GM23248 (cell line): ENCODE results near the gene ATL3. TPM values are rescaled to one million over a fixed set of nuclear protein-coding genes. Genes with fewer than 3 reads are reported as not detected.
"Not testable (repeated sequence)": the region's sequence is repeated elsewhere in the genome, so short reads cannot be mapped to it uniquely, and the experiment has no call there.

ENCODE experiments used
- DNase-seq: peaks from one replicate; pipeline ENCODE4 v3.0.0-alpha.2; 2015
- H2AFZ ChIP-seq: fragments of 200-600 bp; sonication (generic); 2 replicates; pipeline ENCODE4 v1.6.1; 2016; ENCODE audit warnings: antibody characterized with exemption
- H3F3A ChIP-seq: fragments of 200-600 bp; sonication (generic); 2 replicates; pipeline ENCODE4 v1.6.1; 2016; ENCODE audit warnings: mild to moderate bottlenecking, antibody characterized with exemption, mixed run types; ENCODE audit not compliant: insufficient read depth
- H3K27ac ChIP-seq: fragments of 200-600 bp; sonication (generic); 2 replicates; pipeline ENCODE4 v1.5.1; 2016; ENCODE audit warnings: mild to moderate bottlenecking
- H3K27me3 ChIP-seq: fragments of 200-600 bp; sonication (generic); replicated peaks from 2 replicates; pipeline ENCODE4 v1.6.1; 2016; ENCODE audit warnings: mild to moderate bottlenecking; ENCODE audit not compliant: insufficient read depth
- H3K36me3 ChIP-seq: fragments of 200-600 bp; sonication (generic); 2 replicates; pipeline ENCODE4 v1.6.1; 2016; ENCODE audit warnings: low read depth, mild to moderate bottlenecking
- H3K4me1 ChIP-seq: fragments of 200-600 bp; sonication (generic); 2 replicates; pipeline ENCODE4 v1.6.1; 2016; ENCODE audit warnings: mild to moderate bottlenecking; ENCODE audit not compliant: insufficient read depth
- H3K4me2 ChIP-seq: fragments of 200-600 bp; sonication (generic); one replicate; pipeline ENCODE4 v1.6.1; 2016; ENCODE audit warnings: mild to moderate bottlenecking; ENCODE audit not compliant: unreplicated experiment
- H3K4me3 ChIP-seq: fragments of 200-600 bp; sonication (generic); 2 replicates; pipeline ENCODE4 v1.5.1; 2016; ENCODE audit warnings: mild to moderate bottlenecking
- H3K79me2 ChIP-seq: fragments of 200-600 bp; sonication (generic); 2 replicates; pipeline ENCODE4 v1.6.1; 2016; ENCODE audit warnings: mild to moderate bottlenecking; ENCODE audit not compliant: insufficient read depth
- H3K9ac ChIP-seq: fragments of 200-600 bp; sonication (generic); 2 replicates; pipeline ENCODE4 v1.6.1; 2016; ENCODE audit warnings: mild to moderate bottlenecking
- H3K9me2 ChIP-seq: fragments of 200-600 bp; sonication (generic); 2 replicates; pipeline ENCODE4 v1.6.1; 2016; ENCODE audit warnings: mixed run types, mild to moderate bottlenecking, moderate library complexity; ENCODE audit not compliant: insufficient read depth
- H3K9me3 ChIP-seq: fragments of 200-600 bp; sonication (generic); one replicate; pipeline ENCODE4 v1.6.1; 2017; ENCODE audit warnings: low read depth
- H4K20me1 ChIP-seq: fragments of 200-600 bp; sonication (generic); 2 replicates; pipeline ENCODE4 v1.6.0; 2016; ENCODE audit not compliant: insufficient read depth
- EZH2 ChIP-seq: fragments of 200-600 bp; sonication (generic); IDR thresholded peaks from 2 replicates; pipeline ENCODE4 v1.6.1; 2018; ENCODE audit warnings: antibody characterized with exemption, mild to moderate bottlenecking; ENCODE audit not compliant: insufficient read depth, poor library complexity, severe bottlenecking
- EZH2phosphoT487 ChIP-seq: fragments of 200-600 bp; sonication (generic); IDR thresholded peaks from 2 replicates; pipeline ENCODE4 v1.6.1; 2018; ENCODE audit warnings: antibody characterized with exemption, moderate library complexity, mild to moderate bottlenecking, low read depth; ENCODE audit not compliant: insufficient read depth
- WGBS, 2 experiments: methylation state at CpG; one replicate each; pipeline ENCODE4 v1.1.6; 2015 to 2017; ENCODE audit warnings: low lambda C conversion rate in 2 of 2, low coverage in 1 of 2; ENCODE audit errors: missing lambda C conversion rate in 2 of 2; 5-methylcytosine and 5-hydroxymethylcytosine counted together
- in situ Hi-C: fragments of 300-500 bp; cut with MboI; formaldehyde crosslinking; loops from 2 replicates; pipeline ENCODE4 v1.15.0; 2020
- polyA plus RNA-seq: library from polyadenylated mRNA; unstranded; fragments of >200 nt; fragmentation: Nextera tagmentation; extraction: Ambion mirVana; gene quantifications from 2 replicates; pipeline ENCODE4 v1.2.1, GENCODE V29; 2016
- total RNA-seq: library from RNA; depleted of rRNA; stranded (reverse); fragments of >200 nt; shearing (Covaris generic); gene quantifications from 2 replicates; pipeline ENCODE4 v1.2.3, GENCODE V29; 2014

Gene ATL3
- total and polyA plus RNA-seq, 2 experiments from 2014 or later = 79.9 to 210 TPM

GRCh38 chr11:63623513-63624140 lies 47.5 kb downstream of the ATL3 start:
- WGBS, 2 experiments = 47 to 50% methylated on average over 7 of the region's 7 CpGs
- H4K20me1 ChIP-seq = no peaks in the 10 kb centered on the region

DNA sequence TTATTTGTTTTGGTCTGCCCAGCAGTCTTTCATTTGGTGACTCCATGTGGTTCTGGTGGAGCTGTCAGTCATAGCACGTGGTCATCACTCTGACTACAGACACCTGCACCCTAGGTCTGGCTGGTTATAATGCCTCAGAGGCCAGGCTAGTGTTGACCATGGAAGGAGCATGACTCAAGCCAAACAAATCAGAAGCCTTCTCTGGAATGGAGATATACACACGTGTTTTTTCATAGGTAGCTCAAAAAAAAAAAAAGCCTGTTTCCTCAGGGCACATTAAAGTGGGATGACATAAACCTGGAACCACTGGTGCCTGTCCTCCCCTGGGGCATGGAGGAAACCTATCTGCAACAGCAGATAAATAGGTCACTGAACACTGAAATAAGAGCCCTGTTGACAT lies 48.9 kb downstream of the ATL3 start:
- Histone ChIP-seq H3K9me3 (no peaks in the 10 kb centered on the region), H4K20me1 (no peaks in the 10 kb centered on the region), H3K27ac (no peak overlapping the region), H3K9me2 (no peaks in the 10 kb centered on the region), H3K27me3 (no peaks in the 10 kb centered on the region), H3K4me1 (no peaks in the 10 kb centered on the region), H3K4me3 (no peak overlapping the region), H3K79me2 (no peaks in the 10 kb centered on the region), H3F3A (peaks cover 29% of the 10 kb centered on the region), H3K4me2 (no peak overlapping the region), H3K9ac (no peak overlapping the region), H3K36me3 (peaks cover 10% of the 10 kb centered on the region), H2AFZ (no peak overlapping the region)
- TF ChIP-seq EZH2phosphoT487 = no peak
- no peak for TF ChIP-seq EZH2
- no peak for DNase-seq
- WGBS, 2 experiments = 88 to 91% methylated on average over 2 of the region's 2 CpGs
- in situ Hi-C loops = loop anchor here (5.0 kb wide), 1 partner anchor 145 kb away; no protein-coding TSS in a partner anchor

More at GRCh38 chr11:63623513-63624140, 47.5 kb downstream of the ATL3 start:
- Histone ChIP-seq H3F3A (peaks cover 36% of the 10 kb centered on the region), H3K79me2 (no peaks in the 10 kb centered on the region), H3K9me3 (no peaks in the 10 kb centered on the region), H3K27ac (no peak overlapping the region), H3K36me3 (peaks cover 23% of the 10 kb centered on the region), H3K27me3 (no peaks in the 10 kb centered on the region), H3K4me1 (no peaks in the 10 kb centered on the region), H3K9me2 (no peaks in the 10 kb centered on the region), H2AFZ (no peak overlapping the region), H3K4me2 (no peak overlapping the region), H3K9ac (no peak overlapping the region), H3K4me3 (no peak overlapping the region)
- DNase-seq = peak; percentile 18
- in situ Hi-C loops = loop anchor here (5.0 kb wide), 1 partner anchor 146 kb away; no protein-coding TSS in a partner anchor
- TF ChIP-seq EZH2 (no peak), EZH2phosphoT487 (no peak)

DNA sequence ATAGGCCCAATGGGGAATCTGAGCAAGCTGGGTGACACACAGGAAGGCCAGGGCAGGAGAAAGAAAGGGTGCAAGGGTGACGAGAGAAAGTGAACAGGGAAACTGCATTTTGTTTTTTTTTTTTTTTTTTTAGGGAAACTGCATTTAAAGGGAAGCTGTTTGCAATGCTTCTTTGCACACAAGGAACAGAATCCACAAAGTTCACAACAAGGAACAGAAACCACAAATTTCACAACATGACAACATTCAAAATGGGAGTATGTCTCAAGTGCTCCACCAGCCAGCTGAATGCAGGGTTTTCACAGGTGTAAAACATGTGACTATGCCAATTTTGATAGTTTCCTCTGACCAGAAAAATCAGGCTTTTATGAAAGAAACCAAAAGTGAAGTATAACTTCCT lies 50.1 kb downstream of the ATL3 start:
- no peaks in the 10 kb centered on the region for H3K79me2 ChIP-seq
- no peaks in the 10 kb centered on the region for H3K4me1 ChIP-seq
- no peak overlapping the region for H3K27ac ChIP-seq
- H3K9me2 ChIP-seq = no peaks in the 10 kb centered on the region
- H3K36me3 ChIP-seq = no peaks in the 10 kb centered on the region
- no peak overlapping the region for H3K4me3 ChIP-seq
- no peak for TF ChIP-seq EZH2
- TF ChIP-seq EZH2phosphoT487 = no peak
- no peak overlapping the region for H2AFZ ChIP-seq
- H3K9ac ChIP-seq = no peak overlapping the region
- peaks cover 29% of the 10 kb centered on the region for H3F3A ChIP-seq
- DNase-seq = no peak
- H3K4me2 ChIP-seq = no peak overlapping the region
- in situ Hi-C loops = loop anchor here (5.0 kb wide), 1 partner anchor 144 kb away; no protein-coding TSS in a partner anchor
- H4K20me1 ChIP-seq = no peaks in the 10 kb centered on the region
- H3K9me3 ChIP-seq = no peaks in the 10 kb centered on the region
- 64 to 66% methylated on average over 1 of the region's 1 CpG for WGBS, 2 experiments
- H3K27me3 ChIP-seq = no peaks in the 10 kb centered on the region

GRCh38 chr11:63619967-63620366 lies 51.2 kb downstream of the ATL3 start:
- Histone ChIP-seq H3K79me2 (no peaks in the 10 kb centered on the region), H3K36me3 (no peaks in the 10 kb centered on the region), H3K4me2 (no peak overlapping the region), H3K27ac (no peak overlapping the region), H3K9ac (no peak overlapping the region), H3F3A (peaks cover 27% of the 10 kb centered on the region), H3K9me3 (no peaks in the 10 kb centered on the region), H3K4me3 (no peak overlapping the region), H3K4me1 (no peaks in the 10 kb centered on the region), H3K9me2 (no peaks in the 10 kb centered on the region), H3K27me3 (no peaks in the 10 kb centered on the region), H4K20me1 (no peaks in the 10 kb centered on the region), H2AFZ (no peak overlapping the region)
- no peak for TF ChIP-seq EZH2phosphoT487
- no peak for TF ChIP-seq EZH2
- in situ Hi-C loops = loop anchor here (5.0 kb wide), 1 partner anchor 143 kb away; no protein-coding TSS in a partner anchor
- 60 to 67% methylated on average over 6 of the region's 6 CpGs for WGBS, 2 experiments
- no peak for DNase-seq

DNA sequence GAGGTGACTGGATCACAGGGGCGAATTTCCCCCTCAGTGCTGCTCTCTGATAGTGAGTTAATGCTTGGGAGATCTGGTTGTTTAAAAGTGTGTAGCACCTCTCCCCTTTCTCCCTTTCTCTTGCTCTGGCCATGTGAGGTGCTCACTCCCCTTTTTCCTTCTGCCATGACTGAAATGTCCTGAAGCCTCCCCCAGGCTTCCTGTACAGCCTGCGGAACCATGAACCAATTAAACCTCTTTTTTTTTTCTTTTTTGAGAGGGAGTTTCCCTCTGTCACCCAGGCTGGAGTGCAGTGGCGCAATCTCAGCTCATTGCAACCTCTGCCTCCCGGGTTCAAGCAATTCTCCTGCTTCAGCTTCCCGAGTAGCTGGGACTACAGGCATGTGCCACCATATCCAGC lies 53.5 kb downstream of the ATL3 start:
- H3K79me2 ChIP-seq, H3K36me3 ChIP-seq, DNase-seq, H3K9me2 ChIP-seq, H3K9ac ChIP-seq, H3K27ac ChIP-seq, H4K20me1 ChIP-seq, H3K9me3 ChIP-seq, H3K4me3 ChIP-seq, in situ Hi-C loops, H3K4me1 ChIP-seq, H2AFZ ChIP-seq, H3K27me3 ChIP-seq, H3K4me2 ChIP-seq: not testable (repeated sequence)
- 94 to 99% methylated on average over 5 of the region's 5 CpGs for WGBS, 2 experiments
- peaks cover 12% of the 10 kb centered on the region; the same call in 1 of the 2 replicates for H3F3A ChIP-seq
